ENCODE results near the gene NMNAT2.

DNA sequence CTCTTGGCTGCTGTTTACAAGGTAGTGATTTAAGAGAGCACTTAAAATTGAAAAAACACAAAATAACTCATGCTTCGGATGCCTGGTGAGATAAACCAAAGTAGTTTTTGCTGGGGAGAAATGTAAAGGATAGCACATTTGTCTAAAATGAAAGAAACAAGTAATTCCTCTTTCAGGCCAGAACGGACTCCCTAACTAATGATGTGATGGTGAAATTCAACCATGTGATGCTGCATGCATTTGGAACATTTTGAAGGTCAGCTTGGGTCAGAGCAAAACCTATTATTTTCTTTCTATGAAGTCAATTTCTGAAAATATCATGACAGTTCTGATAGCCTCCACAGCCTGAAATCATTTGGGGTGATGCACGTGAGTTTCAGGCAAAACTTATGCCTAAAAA is 27.6 kb downstream of the NMNAT2 start:
- TF ChIP-seq, protein P1, sequence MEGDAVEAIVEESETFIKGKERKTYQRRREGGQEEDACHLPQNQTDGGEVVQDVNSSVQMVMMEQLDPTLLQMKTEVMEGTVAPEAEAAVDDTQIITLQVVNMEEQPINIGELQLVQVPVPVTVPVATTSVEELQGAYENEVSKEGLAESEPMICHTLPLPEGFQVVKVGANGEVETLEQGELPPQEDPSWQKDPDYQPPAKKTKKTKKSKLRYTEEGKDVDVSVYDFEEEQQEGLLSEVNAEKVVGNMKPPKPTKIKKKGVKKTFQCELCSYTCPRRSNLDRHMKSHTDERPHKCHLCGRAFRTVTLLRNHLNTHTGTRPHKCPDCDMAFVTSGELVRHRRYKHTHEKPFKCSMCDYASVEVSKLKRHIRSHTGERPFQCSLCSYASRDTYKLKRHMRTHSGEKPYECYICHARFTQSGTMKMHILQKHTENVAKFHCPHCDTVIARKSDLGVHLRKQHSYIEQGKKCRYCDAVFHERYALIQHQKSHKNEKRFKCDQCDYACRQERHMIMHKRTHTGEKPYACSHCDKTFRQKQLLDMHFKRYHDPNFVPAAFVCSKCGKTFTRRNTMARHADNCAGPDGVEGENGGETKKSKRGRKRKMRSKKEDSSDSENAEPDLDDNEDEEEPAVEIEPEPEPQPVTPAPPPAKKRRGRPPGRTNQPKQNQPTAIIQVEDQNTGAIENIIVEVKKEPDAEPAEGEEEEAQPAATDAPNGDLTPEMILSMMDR (IDR thresholded peaks at IDR 0.05): no peak
- no peak for TF ChIP-seq POLR2A (IDR thresholded peaks at IDR 0.05)
